Liver (tissue), 3 donors: ENCODE measurements around the gene TUBGCP6.

Experiments
- CTCF ChIP-seq: fragments of 150-350 bp; IDR thresholded peaks from 2 replicates; pipeline ENCODE4 v1.5.1; 2017; ENCODE audit warnings: improper control_type of control experiment, low read depth, low read length; ENCODE audit not compliant: missing input control
- JUND ChIP-seq, 2 donors: IDR thresholded peaks; 2 replicates each; pipeline ENCODE4 v1.6.1; 2016; ENCODE audit warnings: antibody characterized with exemption in 2 of 2
- SP1 ChIP-seq: IDR thresholded peaks from 2 replicates; pipeline ENCODE4 v1.6.1; 2018; ENCODE audit warnings: antibody characterized with exemption, mild to moderate bottlenecking
- donor health status: healthy.
- donor health status: healthy.

GRCh38 chr22:50221410-50222300, 23.2 kb downstream of the TUBGCP6 start:
- no peak for TF ChIP-seq JUND (IDR thresholded peaks at IDR 0.05)
- TF ChIP-seq CTCF, result peak; percentile 13
- no peak for TF ChIP-seq SP1
